GM19397 (cell line): ENCODE measurements around the gene ATP6V1A.
"Not testable (repeated sequence)": the region's sequence is repeated elsewhere in the genome, so short reads cannot be mapped to it uniquely, and the experiment has no call there.

ENCODE experiments used
- ATAC-seq: cut with Tn5 transposase; IDR thresholded peaks from one replicate; pipeline ENCODE4 v1.9.1; 2021; ENCODE audit warnings: mild to moderate bottlenecking, moderate library complexity; ENCODE audit not compliant: unreplicated experiment

The ATP6V1A gene

GRCh38 chr3:113812854-113813253 is 66.0 kb downstream of the ATP6V1A start:
- ATAC-seq, result no peak

GRCh38 chr3:113819866-113820265 is 73.0 kb downstream of the ATP6V1A start:
- no peak for ATAC-seq

GRCh38 chr3:113825090-113825489 is 78.3 kb downstream of the ATP6V1A start:
- ATAC-seq, result peak; percentile 66

DNA sequence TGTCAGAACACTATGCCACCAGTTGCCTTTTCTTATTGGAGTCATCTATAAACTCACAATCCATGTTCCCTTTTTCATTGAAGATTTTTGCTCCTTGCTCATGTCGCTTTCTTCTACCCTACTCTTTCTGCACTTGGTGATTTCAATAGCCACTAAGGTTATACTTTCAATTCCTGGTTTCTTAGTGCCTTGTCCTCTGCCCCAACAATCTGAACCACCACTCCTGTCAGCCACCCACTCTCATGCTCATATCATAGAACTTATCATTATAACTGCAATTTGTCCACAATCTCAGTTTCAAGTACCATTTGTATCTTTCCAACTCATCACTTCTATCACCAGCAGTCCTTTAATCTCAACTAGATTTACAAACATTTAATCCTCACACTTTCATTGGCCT is 81.8 kb downstream of the ATP6V1A start:
- ATAC-seq, result no peak

DNA sequence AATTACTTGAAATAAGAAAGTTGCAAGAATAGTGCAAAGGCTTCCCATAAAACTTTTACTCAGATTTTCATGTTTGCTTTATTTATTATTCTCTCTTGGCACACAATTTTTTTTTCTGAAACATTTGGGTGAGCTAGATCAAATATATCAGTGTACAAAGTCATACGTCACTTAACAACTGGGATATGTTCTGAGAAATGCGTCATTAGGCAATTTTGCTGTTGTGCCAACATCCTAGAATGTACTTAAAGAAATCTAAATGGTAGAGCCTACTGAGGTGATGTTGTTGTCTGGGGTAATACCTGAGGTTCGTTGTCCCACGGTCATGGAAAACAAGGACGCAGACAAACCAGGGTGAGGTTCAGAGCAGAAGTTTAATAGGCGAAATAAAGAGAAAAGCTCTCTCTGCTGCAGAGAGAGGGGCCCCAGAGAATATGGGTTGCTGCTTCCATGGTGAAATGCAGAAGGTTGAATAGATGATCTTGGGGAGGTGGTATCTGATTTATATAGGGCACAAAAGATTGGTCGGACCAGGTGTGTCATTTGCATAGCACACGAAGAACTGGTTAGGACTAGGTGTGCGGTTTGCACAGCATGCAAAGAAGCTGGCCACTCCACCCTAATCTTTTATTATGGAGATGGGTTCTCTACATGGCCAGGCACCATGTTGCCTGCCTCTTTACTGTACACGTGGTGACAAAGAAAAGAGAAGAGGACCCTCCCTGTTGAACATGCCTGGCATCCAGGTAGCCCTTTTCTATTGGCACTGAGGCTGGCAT is 82.9 kb downstream of the ATP6V1A start:
- peak; percentile 26 for ATAC-seq

GRCh38 chr3:113831103-113831355 is 84.2 kb downstream of the ATP6V1A start:
- ATAC-seq, result no peak

DNA sequence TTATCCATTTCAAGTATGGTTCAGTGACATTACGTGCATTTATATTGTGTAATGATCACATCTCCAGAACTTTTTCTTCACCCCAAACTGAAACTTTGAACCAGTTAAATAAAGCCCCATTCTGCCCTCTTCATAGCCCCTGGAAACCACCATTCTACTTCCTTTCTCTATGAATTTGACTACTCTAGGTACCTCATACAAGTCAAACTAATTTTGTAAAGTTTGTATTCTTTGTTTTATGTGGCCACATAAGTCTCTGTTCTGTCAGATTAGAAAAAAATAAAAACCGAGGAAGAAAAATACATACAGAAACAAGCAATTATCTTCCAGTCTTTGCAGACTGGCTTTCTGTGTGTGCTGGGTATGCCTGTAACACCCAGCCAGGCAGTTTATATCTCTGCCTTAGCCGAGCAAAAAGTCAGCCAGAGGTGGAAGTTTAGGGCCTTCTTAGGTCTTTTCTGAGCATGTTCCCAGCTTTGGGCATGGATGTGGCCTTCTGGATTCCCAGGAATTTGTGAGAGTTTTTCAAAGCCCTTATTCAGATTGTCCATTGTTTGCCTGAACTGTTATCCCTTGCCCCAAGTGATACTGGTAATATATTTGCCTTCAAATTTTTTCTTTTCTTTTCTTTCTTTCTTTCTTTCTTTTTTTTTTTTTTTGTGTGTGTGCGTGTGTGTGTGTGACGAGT is 85.8 kb downstream of the ATP6V1A start:
- peak; percentile 47 for ATAC-seq

- ATAC-seq, result no peak
These were observed 88.1 kb downstream of the ATP6V1A start for GRCh38 chr3:113834983-113835382.

DNA sequence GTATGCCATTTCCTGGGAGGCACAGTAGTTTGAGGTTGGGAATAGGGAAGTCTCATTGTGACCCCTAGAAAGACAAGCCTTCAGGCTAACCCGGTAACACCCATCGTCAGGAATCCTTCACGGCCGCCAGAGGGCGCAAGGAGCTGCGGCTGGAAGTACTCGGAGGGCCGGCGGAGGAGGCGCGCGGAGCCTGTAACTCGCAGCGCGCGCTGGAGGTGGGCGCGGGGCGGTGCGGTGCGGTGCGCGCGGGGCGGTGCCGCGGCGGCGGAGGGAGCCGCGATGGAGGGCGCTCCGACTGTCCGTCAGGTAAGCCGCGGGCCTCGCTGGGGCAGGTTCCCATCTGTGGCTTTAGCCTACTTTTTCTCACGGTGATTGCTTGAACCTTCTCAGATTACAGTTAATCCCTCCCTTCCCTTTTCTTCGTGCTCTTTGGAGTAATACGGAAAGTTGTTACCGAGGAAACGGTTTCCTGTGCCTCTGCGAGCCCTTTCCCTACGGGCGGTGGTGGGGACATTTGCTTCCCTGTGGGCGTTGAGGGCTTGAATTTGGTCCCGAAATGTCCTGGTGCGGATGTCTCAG is 91.9 kb downstream of the ATP6V1A start, which contains the start of gene GRAMD1C:
GRAMD1C (plus strand) TSS at position 158 of the 579 bp plus-strand sequence; CDS start at position 280, 122 bp downstream.
- ATAC-seq, result peak; percentile 95

DNA sequence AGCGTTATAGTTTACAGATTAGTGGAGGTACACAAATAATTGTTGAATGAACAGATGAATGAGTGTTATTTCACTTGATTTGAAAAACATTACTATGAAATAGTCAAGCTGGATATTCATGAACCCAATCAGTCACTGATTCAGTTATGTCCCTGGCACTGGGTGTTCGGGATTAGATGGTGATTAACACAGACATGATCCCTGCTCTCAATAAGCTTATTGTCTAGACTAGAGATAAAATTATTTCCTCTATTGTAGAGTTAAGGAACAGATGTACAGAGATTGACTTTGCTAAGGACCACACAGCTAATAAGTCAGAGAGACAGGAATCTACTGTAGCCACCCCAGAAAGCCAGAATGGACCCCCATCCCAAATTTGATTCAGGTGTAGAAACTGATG is 92.7 kb downstream of the ATP6V1A start:
- ATAC-seq, result no peak

GRCh38 chr3:113844622-113845222 is 97.9 kb downstream of the ATP6V1A start:
- ATAC-seq, result no peak

DNA sequence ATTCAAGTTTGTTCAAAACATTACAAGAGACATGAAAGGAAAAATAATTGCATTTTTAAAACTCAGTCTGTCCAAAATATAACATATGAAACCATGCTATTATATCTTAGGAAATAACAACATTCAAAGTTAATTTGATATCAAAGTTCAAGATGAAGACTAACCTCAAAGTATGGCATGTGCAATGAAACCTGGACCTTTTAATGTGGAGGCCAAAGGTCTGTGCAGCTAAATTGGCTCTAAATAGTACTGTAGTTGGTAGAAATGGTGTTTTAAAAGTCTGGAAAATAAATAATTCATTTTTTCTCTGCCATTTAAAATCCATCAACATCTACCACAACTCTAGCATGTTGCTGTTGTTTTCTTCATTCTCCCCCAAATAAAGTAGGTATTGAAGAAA is 100.4 kb downstream of the ATP6V1A start:
- ATAC-seq, result no peak

GRCh38 chr3:113847664-113848461 is 101.0 kb downstream of the ATP6V1A start:
- no peak for ATAC-seq

- ATAC-seq, result not testable (repeated sequence)
These were observed 102.2 kb downstream of the ATP6V1A start for GRCh38 chr3:113849071-113849470.

DNA sequence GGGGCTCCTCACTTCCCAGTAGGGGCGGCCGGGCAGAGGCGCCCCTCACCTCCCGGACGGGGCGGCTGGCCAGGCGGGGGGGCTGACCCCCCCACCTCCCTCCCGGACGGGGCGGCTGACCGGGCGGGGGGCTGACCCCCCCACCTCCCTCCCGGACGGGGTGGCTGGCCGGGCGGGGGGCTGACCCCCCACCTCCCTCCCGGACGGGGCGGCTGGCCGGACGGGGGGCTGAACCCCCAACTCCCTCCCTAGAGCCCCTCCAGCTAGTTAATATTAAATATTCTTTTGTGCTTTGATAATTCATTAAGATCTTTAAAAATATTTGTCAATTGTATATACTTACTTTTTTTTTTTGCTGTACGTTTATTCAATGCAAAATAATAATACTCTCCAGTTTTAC is 103.0 kb downstream of the ATP6V1A start:
- ATAC-seq, result not testable (repeated sequence)

DNA sequence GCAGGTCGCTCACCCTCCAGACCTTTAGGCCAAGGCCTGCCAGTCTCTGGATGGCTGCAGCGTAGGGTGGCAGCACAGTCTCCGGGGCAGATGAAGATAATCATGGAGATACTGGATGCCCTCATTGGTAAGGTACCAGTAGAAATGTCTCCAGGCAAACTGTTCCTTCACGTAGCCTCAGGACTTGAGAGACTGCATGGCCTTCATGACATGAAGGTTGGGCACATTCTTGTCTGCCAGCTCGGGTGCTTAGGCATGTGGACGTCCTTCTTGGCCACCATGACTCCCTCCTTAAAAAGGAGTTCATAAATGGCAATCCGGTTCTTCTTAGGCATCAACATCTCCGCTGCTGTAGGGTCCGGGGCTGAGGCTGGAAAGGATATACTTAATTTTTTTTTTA is 103.6 kb downstream of the ATP6V1A start:
- ATAC-seq, result not testable (repeated sequence)

- no peak for ATAC-seq
These were observed 105.7 kb downstream of the ATP6V1A start for GRCh38 chr3:113852506-113852905.
